ENCODE measurements around the gene MRPL28.
A peak's percentile ranks its signal among the peaks of the same experiment; 100 is the strongest.
"Not testable (repeated sequence)": the region's sequence is repeated elsewhere in the genome, so short reads cannot be mapped to it uniquely, and the experiment has no call there.

MRPL28 gene

DNA sequence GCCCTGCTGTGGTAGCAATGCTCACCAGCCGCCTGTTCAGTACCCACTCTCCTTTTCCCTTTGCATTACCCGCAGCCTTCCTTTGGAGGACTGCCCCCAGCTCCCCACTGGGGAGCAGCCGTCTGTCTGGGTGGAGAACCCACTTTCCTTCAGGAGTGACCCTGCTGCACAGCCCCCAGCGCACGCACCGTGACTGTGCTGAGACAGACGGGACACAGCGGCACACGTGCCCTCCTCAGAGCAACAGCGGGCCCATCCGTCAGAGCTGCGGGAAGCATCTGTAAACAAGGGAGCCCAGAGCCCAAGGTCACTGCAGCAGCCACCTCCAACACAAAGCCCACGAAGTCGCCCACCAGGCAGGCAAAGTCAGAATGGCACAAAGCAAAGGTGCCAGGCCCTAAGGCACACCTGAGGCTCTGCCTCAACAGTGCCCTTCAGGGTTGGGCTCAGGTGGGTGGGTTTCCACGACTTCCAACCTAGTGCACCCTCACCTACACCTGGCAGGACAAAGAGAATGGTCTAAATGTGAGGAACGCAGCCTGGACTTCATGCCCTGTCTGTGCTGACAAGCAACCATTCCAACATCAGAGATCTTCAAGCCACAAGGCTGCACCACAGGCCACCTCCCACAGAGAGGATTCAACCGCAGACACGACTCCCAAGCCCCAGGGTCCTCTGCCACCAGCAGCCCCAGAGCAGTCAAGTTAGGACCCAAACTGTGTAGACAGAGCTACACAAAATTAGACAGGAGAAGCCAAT, 27.7 kb downstream of the MRPL28 start:
- TF ChIP-seq ZFX (IDR thresholded peaks at IDR 0.05) = no peak
- TF ChIP-seq, protein P1, sequence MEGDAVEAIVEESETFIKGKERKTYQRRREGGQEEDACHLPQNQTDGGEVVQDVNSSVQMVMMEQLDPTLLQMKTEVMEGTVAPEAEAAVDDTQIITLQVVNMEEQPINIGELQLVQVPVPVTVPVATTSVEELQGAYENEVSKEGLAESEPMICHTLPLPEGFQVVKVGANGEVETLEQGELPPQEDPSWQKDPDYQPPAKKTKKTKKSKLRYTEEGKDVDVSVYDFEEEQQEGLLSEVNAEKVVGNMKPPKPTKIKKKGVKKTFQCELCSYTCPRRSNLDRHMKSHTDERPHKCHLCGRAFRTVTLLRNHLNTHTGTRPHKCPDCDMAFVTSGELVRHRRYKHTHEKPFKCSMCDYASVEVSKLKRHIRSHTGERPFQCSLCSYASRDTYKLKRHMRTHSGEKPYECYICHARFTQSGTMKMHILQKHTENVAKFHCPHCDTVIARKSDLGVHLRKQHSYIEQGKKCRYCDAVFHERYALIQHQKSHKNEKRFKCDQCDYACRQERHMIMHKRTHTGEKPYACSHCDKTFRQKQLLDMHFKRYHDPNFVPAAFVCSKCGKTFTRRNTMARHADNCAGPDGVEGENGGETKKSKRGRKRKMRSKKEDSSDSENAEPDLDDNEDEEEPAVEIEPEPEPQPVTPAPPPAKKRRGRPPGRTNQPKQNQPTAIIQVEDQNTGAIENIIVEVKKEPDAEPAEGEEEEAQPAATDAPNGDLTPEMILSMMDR (conservative IDR thresholded peaks at IDR 0.05) = no peak
- no peak overlapping the region for H3K27ac ChIP-seq

DNA sequence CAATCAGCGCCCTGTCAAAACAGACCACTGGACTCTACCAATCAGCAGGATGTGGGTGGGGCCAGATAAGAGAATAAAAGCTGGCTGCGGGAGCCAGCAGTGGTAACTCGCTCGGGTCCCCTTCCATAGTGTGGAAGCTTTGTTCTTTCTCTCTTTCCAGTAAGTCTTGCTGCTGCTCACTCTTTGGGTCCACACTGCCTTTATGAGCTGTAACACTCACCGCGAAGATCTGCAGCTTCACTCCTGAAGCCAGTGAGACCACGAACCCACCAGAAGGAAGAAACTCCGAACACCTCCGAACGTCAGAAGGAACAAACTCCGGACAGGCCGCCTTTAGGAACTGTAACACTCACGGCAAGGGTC, 28.4 kb downstream of the MRPL28 start:
- H3K27ac ChIP-seq = not testable (repeated sequence)

DNA sequence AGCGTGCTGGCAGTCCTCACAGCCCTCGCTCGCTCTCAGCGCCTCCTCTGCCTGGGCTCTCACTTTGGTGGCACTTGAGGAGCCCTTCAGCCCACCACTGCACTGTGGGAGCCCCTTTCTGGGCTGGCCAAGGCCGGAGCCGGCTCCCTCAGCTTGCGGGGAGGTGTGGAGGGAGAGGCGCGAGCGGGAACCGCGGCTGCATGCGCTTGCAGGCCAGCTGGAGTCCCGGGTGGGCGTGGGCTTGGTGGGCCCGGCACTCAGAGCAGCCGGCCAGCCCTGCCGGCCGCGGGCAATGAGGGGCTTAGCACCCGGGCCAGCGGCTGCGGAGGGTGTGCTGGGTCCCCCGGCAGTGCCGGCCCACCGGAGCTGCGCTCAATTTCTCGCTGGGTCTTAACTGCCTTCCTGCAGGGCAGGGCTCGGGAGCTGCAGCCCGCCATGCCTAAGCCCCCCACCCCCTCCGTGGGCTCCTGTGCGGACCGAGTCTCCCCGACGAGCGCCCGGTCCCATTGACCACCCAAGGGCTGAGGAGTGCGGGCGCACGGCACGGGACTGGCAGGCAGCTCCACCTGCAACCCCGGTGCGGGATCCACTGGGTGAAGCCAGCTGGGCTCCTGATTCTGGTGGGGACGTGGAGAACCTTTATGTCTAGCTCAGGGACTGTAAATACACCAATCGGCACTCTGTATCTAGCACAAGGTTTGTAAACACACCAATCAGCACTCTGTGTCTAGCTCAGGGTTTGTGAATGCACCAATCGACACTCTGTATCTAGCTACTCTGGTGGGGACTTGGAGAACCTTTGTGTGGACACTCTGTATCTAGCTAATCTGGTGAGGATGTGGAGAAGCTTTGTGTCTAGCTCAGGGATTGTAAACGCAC, 29.0 kb downstream of the MRPL28 start:
- H3K27ac ChIP-seq = not testable (repeated sequence)

DNA sequence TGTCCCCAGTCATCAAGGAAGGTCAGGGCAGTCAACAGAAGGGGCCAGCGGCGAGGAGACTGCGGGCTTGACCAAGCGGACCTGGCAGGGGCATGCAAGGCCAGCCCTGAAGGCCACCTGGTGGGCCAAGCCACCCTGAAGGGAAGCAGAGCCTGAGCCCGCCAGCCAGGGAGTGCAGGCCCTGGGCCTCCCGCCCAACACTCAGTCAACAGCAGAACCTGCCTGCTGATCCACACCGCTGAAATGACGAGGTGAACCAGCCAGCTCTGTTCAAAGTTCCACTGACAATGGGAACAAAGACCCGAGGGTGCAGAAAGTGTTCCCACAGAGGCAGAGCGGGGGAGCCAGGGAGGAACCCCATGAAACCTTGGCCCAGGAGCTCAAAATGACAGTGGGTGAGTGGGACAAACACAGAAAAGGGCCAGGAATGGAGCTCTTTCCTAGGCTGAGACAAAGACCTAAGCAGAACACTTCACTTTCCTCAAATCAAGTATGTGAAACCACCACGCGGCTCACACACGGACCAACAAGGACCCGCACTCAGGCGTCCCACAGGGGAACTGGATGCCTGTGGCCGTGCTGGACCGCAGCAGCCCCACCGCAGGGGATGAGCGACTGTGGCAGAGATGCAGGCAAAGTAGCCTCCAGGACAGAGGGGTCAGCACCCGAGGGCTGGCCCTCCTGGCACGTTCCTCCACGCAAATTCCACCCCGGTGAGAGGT, 29.8 kb downstream of the MRPL28 start:
- no peak for TF ChIP-seq ZFX (IDR thresholded peaks at IDR 0.05)
- TF ChIP-seq, protein P1 (conservative IDR thresholded peaks at IDR 0.05) = no peak
- H3K27ac ChIP-seq = no peak overlapping the region

DNA sequence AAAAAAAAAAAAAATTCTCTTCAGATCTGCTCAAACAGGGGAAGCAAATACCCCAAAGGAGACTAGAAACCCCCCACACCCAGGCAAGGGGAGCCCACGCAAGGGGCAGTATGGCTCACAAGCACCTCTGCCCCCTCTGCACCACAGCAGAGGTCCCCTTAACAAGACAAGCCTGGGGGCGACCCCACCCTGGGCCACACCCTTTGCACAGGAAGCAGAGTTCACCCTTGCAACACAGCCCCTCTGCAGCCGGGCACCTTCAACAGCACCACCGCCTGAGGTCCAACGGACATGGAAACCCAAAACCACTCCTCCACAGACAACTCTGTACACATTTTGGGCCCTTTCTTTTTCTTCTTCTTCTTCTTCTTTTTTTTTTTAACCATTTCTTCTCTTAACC, 30.7 kb downstream of the MRPL28 start:
- no peak overlapping the region for H3K27ac ChIP-seq

DNA sequence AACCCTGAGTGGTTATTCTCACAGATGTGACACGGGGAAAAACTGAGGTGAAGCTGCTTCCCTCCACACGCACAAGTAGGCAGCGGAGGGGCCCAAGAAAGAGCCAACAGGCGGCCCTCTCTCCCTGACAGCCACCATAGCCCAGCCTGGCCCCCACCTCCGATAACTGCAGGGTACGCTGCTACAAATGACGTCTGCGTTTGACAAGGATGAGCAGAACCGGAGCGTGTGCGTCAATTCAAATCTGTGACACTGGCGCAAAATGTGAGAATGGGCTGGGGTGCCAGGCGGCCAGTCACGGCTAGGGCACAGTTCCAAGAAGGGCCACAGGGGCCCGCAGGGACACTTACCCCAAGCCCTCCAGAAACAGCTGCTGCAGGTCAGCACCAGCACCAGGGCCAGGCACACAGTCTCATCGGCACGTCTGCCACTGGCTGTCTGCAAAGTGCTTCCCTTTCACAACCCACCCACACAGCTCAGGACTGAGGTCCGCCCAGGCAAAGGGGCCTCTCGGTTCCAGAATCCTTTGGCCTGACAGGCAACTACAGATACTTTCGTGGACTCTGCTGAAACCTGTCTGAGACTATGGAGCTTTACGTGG, 32.3 kb downstream of the MRPL28 start:
- H3K27ac ChIP-seq = no peak overlapping the region; the same call in 1 of the 2 replicates
- TF ChIP-seq, protein P1 (conservative IDR thresholded peaks at IDR 0.05) = no peak
- TF ChIP-seq ZFX (IDR thresholded peaks at IDR 0.05) = no peak

More for the DNA sequence above, 30.7 kb downstream of the MRPL28 start:
- TF ChIP-seq, protein P1 (conservative IDR thresholded peaks at IDR 0.05) = no peak

DNA sequence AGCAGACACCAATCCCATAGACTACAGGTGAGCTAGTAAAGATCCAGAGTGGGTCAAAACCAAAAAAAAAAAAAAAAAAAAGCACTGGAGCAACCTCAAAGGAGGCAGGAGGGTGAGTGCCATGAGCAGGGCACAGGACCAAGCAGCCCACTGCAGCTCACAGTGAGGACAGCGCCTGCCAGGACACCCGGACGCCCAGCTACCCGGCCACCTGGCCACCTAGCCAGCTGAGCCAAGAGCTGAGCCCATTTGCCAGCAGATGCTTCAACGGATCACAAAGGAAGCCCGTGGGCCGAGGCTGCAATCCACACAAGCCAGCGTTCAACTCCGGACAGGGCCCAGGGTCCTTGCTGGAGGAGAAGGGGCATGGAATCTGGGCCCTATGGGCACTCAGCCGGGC, 32.9 kb downstream of the MRPL28 start:
- TF ChIP-seq, protein P1 (conservative IDR thresholded peaks at IDR 0.05) = no peak
- peak overlapping the region; percentile 4; the same call in 1 of the 2 replicates for H3K27ac ChIP-seq

DNA sequence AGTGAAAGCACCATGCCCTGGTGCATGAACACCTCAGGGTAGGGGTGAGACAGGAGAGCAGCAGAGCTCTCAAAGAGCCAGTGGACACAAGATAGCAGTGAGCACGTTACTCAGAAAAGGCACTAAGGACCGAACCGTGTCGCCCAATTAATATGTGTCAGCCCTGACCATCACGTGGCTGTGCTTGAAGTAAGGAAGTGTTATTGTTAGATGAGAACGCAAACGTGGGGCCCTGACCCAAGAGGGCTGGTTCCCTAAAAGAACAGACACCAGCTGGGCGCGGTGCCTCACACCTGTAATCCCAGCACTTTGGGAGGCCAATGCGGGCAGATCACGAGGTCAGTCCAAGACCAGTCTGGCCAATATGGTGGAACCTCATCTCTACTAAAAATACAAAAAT, 34.1 kb downstream of the MRPL28 start:
- TF ChIP-seq ZFX (IDR thresholded peaks at IDR 0.05) = no peak
- TF ChIP-seq, protein P1 (conservative IDR thresholded peaks at IDR 0.05) = no peak
- no peak overlapping the region for H3K27ac ChIP-seq

DNA sequence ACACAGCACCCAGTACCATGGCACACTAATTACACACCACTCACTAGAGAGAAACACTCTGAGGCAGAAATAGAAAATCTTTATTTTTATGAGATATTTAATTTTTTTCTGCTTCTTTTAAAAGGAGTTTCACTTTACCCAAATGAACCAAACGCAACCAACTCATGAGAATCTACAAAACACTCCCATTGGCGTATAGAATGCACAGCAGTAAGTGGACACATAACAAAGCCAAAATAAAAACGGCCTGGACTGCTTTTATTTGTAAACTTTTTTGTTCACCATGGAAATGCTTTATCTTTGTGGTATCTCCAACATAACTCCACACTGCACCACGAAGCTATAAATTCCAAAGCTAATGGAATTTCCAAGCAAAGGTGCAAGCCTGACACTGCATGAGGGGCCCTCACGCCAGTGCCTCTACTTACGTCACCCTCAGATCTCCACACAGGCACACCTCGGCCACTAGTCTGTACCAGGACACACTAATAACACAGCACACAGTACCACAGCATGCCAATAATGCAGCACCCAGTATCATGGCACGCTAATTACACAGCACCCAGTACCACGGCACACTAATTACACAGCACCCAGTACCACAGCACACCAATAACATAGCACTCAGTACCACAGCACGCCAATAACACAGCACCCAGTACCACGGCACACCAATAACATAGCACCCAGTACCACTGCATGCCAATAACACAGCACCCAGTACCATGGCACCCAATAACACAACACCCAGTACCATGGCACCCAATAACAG, 35.3 kb downstream of the MRPL28 start:
- H3K27ac ChIP-seq = not testable (repeated sequence)

DNA sequence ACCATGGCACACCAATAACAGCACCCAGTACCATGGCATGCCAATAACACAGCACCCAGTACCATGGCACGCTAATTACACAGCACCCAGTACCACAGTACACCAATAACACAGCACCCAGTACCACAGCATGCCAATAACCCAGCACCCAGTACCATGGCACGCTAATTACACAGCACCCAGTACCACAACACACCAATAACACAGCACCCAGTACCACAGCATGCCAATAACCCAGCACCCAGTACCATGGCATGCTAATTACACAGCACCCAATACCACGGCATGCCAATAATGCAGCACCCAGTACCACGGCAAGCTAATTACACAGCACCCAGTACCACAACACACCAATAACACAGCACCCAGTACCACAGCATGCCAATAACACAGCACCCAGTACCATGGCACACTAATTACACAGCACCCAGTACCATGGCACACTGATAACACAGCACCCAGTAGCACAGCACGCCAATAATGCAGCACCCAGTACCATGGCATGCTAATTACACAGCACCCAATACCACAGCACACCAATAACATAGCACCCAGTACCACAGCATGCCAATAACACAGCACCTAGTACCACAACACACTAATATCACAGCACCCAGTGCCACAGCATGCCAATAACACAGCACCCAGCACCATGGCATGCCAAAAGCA, 36.0 kb downstream of the MRPL28 start:
- H3K27ac ChIP-seq = not testable (repeated sequence)
